Posterior cingulate gyrus (tissue), 11 donors: ENCODE results near the gene CACNA2D3.
"Not testable (repeated sequence)": the region's sequence is repeated elsewhere in the genome, so short reads cannot be mapped to it uniquely, and the experiment has no call there.

Experiments used
- DNase-seq, 10 donors: peaks; one replicate each; pipeline versions ENCODE4 v3.0.0 to v3.0.0-alpha.2; 2020 to 2021; ENCODE audit warnings: mixed read lengths in 3 of 10
- intact Hi-C: fragments of 100-400 bp; cut with DNase I; formaldehyde crosslinking; loops from one replicate; pipeline ENCODE4 v1.15.1; 2023

The CACNA2D3 gene

DNA sequence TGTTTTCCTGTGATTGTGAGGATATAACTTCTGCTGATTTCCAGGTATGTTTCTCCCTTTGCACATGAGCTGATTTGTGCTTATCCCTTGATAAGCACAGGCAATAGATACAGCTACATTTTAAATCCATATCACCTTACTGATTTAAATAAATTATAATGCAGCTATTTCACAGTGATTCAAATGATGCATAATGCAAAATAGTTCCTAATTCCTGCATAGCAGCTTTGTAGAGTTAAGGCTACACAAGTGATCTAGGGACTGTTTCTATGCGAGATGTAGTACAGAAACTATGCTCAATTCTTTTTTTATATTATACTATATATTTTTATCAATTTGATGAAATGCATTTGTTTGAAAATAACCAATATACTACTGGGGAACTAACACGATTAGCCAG is 471.3 kb downstream of the CACNA2D3 start:
- DNase-seq: no peak
- intact Hi-C loops: no loop called here

DNA sequence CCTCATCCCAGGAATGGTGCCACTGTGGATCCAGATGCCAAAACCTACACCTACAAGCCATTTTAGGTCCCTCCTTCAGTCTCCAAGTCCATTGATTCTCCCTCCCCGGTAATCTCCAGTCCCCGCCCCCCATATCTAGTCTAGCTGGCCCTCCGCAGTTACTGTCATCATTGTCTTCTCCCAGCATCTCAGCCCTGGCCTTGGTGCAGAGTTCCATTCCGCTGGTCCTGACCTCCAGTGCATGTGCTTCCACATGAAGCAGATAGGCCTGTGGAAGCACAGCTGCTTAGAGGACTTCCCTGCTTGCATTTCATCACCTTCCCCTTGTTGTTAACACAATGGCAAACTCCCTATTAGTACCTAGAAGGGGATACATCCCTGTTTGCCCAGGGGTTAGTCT is 473.7 kb downstream of the CACNA2D3 start:
- intact Hi-C loops: loop anchor here (5.0 kb wide), 1 partner anchor 226 kb away; no protein-coding TSS in a partner anchor

GRCh38 chr3:54599716-54600115 is 477.4 kb downstream of the CACNA2D3 start:
- intact Hi-C loops: loop anchor here (5.0 kb wide), 1 partner anchor 223 kb away; no protein-coding TSS in a partner anchor

More for the DNA sequence above, 473.7 kb downstream of the CACNA2D3 start:
- no peak for DNase-seq

DNA sequence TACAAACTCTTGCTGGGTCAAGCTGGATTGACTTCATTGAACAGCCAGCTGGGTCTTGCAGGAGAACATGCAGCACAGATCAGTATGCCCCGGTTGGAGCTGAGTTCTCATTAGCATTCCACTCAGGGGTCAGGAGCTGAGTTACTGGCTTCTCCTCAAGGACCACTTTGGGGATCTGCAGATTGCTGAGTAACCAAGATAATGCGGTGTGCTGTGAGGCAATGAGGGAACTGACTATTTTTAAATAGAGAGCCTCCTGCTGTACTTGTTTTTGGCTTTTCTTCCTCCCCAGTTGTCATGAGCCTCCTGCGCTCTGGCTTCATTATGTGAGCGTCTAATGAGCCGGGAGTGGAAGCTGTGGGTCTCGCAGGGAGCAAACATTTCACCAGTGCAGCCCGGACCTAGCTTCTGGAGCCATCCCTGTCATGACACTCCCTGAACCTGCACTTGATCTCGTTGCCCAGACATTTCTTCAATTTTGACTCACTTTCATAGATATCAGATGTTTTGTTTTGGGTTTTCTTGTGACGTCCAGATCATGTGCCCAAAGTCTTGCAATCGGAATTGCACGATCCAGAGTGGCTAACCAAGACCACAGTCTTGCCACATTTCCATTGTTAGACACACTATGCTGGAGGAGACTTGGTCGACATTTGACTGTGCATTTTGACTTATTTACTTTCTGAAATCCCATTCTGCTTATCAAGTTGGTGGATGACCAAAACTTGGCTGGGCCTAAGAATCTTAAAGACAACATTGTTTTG is 478.3 kb downstream of the CACNA2D3 start:
- intact Hi-C loops: no loop called here
- peak in 3 of 10 donors; percentile 24 to 30 (median 26) for DNase-seq

More at GRCh38 chr3:54599716-54600115, 477.4 kb downstream of the CACNA2D3 start:
- DNase-seq: peak; percentile 22 to 90 (median 62)

DNA sequence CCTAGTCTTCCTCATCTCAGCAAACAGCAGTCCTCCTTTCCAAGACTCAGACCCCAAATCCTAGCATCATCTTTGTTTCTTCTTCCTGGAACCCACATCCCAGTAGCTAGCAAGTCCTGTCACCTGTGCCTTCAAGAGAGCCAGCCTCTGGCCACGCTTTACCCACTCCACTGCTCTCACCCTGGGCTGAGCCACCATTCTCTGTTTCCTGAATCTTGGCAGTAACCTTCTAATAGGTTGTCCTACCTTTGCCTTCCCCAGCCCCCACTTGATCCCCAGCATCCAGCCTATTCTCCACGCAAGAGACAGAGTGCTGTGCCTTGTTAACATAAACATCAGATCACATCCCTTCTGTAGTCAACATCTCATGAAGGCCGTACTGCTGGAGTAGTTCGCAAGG is 482.1 kb downstream of the CACNA2D3 start:
- no peak for DNase-seq
- intact Hi-C loops: no loop called here

GRCh38 chr3:54608041-54608440 is 485.7 kb downstream of the CACNA2D3 start:
- no peak for DNase-seq
- intact Hi-C loops: no loop called here

- no peak for DNase-seq
- intact Hi-C loops: no loop called here
Observed at GRCh38 chr3:54619053-54619452, 496.7 kb downstream of the CACNA2D3 start.

- DNase-seq: no peak
- intact Hi-C loops: no loop called here
Observed at GRCh38 chr3:54619531-54619930, 497.2 kb downstream of the CACNA2D3 start.

DNA sequence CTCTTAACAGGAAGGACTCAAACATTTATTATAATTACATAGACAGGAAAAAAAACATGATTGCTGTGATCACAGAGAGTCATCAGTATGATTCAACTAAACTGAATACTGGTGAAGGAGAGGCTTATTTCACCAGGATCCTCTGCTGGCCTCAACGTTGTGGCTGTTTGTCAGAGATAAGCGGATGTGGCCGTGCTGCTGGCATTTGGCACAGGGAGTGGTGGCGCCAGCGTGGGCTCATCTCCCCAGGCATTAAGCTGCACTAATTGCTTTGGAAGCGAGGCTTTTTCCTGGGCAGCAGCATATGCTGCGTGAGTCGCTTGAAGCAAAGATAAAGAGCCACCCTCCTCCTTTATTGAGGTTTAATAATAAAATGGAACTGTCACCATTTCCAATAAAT is 498.8 kb downstream of the CACNA2D3 start:
- intact Hi-C loops: no loop called here

DNA sequence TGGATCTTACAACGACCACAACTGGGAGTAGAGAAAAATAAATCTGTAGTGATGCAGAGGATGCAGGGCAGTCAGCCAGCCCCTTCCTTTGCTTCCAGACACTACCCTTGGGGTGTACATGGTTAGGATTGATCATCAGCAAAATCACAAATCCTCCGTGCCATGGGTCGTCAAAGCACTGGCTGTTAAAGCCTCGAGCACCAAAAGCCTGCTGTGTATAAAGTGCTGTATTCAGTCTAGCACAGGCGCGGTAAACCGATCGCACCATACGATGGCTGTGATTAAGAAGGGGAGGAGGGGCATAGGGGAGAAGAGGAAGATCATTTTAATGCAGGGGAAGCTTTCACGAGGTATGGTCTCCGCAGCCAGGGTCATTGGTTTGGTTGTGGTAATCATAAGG is 500.3 kb downstream of the CACNA2D3 start:
- DNase-seq: no peak
- intact Hi-C loops: no loop called here

More for the DNA sequence above, 498.8 kb downstream of the CACNA2D3 start:
- DNase-seq: no peak

DNA sequence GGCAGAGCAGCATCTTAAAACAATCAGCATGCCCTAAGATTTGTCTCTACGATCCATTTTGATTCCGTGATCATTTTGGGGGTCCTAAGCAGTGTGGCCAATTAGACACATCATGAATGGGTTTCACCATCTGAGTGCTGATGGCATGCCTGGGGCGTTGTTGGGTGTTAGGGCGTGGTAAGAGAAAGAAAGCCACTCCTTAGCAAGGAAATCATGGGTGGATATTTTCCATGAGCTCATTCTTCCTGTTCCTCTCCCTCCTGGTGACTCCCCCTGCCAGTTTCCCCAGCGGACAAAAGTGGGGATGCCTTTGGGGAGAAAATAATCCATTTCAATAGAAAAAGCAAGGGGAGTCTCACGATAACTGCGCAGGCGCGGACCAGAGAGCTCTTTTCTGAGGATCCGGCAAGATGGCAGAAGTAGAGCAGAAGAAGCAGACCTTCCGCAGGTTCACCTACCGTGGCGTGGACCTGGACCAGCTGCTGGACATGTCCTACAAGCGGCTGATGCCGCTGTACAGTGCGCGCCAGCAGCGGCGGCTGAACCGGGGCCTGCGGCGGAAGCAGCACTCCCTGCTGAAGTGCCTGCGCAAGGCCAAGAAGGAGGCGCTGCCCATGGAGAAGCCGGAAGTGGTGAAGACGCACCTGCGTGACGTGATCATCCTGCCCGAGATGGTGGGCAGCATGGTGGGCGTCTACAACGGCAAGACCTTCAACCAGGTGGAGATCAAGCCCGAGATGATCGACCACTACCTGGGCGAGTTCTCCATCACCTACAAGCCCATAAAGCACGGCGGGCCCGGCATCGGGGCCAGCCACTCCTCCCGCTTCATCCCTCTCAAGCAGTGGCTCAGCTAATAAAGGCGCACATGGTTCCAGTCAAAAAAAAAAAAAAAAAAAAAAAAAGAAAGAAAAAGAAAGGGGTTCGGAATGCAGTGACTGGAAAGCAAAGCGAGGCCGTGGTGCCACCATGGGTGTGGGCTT is 503.7 kb downstream of the CACNA2D3 start:
- intact Hi-C loops: no loop called here
- DNase-seq: peak in 2 of 10 donors; percentile 79 to 80

GRCh38 chr3:54628888-54629441 is 506.6 kb downstream of the CACNA2D3 start:
- no peak for DNase-seq
- intact Hi-C loops: no loop called here

DNA sequence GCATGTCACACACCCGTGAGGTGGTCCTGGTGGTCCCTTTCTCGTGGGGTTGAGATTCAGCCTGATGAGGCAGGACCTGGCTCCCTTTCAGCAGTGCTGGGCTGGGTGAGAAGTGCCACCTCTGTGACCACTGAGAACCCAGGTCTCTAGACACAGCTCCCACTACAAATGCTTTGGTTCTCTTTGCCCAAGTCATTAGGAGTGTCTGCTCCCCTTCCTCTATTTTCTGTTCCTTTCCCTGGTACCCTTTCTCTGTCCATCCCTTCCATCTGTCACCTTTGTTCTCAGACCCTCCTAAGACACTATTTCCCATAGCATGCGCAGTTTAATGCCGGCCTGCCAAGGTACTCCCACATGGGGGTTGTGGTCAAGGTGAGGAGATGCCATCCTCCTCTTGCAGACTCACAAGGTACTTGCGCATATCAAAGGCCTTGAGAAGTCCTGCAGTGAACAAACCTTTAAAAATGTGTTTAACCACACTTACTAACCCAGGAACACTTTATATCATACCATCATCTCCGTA is 507.8 kb downstream of the CACNA2D3 start:
- intact Hi-C loops: no loop called here
- DNase-seq: no peak

GRCh38 chr3:54631001-54631400 is 508.6 kb downstream of the CACNA2D3 start:
- intact Hi-C loops, DNase-seq: not testable (repeated sequence)

- DNase-seq: no peak
- intact Hi-C loops: no loop called here
Observed at GRCh38 chr3:54631516-54632325, 509.4 kb downstream of the CACNA2D3 start.

DNA sequence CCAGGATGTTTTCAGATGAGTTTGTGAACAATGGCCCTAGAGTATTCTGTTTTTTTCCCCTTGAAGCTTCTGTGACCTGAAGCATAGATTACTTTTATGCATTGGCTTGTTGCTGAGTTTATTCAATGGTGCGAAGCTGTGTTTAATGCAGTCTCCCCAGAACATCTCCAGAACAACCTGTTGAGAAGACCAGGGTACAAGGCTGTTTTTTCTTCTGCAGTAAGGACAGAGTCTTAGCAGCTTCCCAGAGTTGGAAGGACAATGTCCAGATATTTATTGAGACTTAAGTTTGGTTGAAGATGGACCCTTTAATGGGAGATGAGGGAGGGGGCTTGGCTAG is 509.9 kb downstream of the CACNA2D3 start:
- DNase-seq: no peak

GRCh38 chr3:54632834-54633233 is 510.5 kb downstream of the CACNA2D3 start:
- intact Hi-C loops: no loop called here

More for the DNA sequence above, 509.9 kb downstream of the CACNA2D3 start:
- intact Hi-C loops: no loop called here

GRCh38 chr3:54633444-54634121 is 511.2 kb downstream of the CACNA2D3 start:
- intact Hi-C loops: no loop called here
- no peak for DNase-seq

More at GRCh38 chr3:54632834-54633233, 510.5 kb downstream of the CACNA2D3 start:
- DNase-seq: no peak

DNA sequence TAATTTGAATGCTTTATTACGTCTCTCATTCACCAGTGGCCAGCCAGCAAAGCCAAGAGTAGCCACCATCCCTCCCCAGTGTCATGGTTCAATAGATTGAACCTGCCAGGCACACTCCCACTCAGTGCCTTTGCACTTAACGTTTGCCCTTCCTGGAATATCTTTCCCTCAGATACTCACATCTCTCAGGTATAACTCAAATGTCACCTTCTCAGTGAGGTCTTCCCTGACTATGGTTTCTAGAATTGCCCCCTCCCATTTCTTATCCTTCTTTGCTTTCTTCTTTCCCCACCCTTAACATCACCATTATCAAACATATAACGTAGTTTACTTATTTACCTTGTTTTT is 511.7 kb downstream of the CACNA2D3 start:
- intact Hi-C loops: no loop called here
- DNase-seq: no peak
